ENCODE measurements around the gene DPP6. TPM values are rescaled to one million over a fixed set of nuclear protein-coding genes. Genes with fewer than 3 reads are reported as not detected.

DPP6 gene
- total and polyA plus RNA-seq, 2 of the 8 experiments (the other 6 are each of a cell fraction or from before 2014, with no cell fraction given), result 4.7 to 6.8 TPM

DNA sequence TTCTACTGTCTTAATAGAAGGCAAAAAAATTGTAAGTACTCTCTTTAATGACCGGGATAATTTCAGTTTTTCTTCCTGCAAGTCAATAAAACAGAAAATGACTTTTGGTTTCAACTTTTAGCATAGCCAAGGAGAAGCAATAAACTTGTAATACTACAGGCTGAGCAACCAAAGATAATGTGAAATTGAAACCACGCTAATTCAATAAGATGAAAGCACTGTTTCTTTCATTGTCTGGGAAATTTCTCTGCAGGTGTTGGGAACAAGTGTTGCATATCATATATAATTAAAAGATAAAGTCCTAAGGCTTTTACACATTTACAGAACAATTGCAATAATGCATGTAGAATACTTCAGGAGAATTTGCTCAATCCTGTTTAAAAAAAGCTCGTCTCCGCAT lies 488.4 kb downstream of the DPP6 start:
- H3K27me3 ChIP-seq (replicated peaks in 1 of 4; ENCODE audit: control insufficient read depth in 3 of 4, extremely low read depth in 1 of 4, insufficient read depth in 3 of 4, low read length in 3 of 4), result no peaks in the 10 kb centered on the region
- H2BK15ac ChIP-seq (ENCODE audit: low read length), result no peak overlapping the region
- H2BK120ac ChIP-seq (replicated peaks; ENCODE audit: low read depth, low read length), result no peak overlapping the region
- H4K5ac ChIP-seq (ENCODE audit: insufficient read length, low read depth, low read length), result no peak overlapping the region
- H3K9ac ChIP-seq (replicated peaks in 1 of 4; ENCODE audit: extremely low read depth in 1 of 4, low read depth in 3 of 4, low read length in 3 of 4), result no peak overlapping the region
- no peak overlapping the region for H3K27ac ChIP-seq (ENCODE audit: low read depth, low read length)
- H3K23me2 ChIP-seq (ENCODE audit: low read depth, low read length), result no peaks in the 10 kb centered on the region
- H2AK5ac ChIP-seq (ENCODE audit: low read depth, low read length), result no peak overlapping the region
- FAIRE-seq (no peak), DNase-seq (ENCODE audit: low read depth in 1 of 2, low spot score in 2 of 2) (no peak)
- H2BK12ac ChIP-seq (ENCODE audit: low read depth, low read length), result no peak overlapping the region
- H3K4me1 ChIP-seq (replicated peaks in 1 of 4; ENCODE audit: control insufficient read depth in 3 of 4, insufficient read depth in 4 of 4, low read length in 3 of 4), result no peaks in the 10 kb centered on the region
- no peak overlapping the region for H2AFZ ChIP-seq (ENCODE audit: low read length)
- H3K36me3 ChIP-seq (ENCODE audit: control insufficient read depth in 2 of 4, insufficient read depth in 4 of 4, low read length in 3 of 4), result no peaks in the 10 kb centered on the region
- H2BK20ac ChIP-seq (ENCODE audit: low read length), result no peak overlapping the region
- H3K79me2 ChIP-seq (ENCODE audit: control insufficient read depth in 1 of 2, insufficient read depth in 2 of 2, low read length in 2 of 2), result no peaks in the 10 kb centered on the region
- WGBS, 2 experiments (ENCODE audit: extremely low coverage in 1 of 2, insufficient coverage in 1 of 2, insufficient read length in 1 of 2, insufficient replicate concordance in 2 of 2, low coverage in 1 of 2, low lambda C conversion rate in 2 of 2, missing lambda C conversion rate in 1 of 2), result 94% methylated on average over 4 of the region's 4 CpGs; no CpG with 5 or more reads in 1 of the 2 experiments
- H3K4me3 ChIP-seq (ENCODE audit: extremely low read depth in 1 of 4, insufficient read depth in 2 of 4, low read depth in 3 of 4, low read length in 4 of 4), result no peak overlapping the region
- ChIA-PET POLR2A (ENCODE audit: partially characterized antibody) (no interaction called here), CTCF (ENCODE audit: partially characterized antibody) (interaction anchor here (0.9 to 1.2 kb wide), 2 partner anchors 33 to 36 kb away, joined by 3 to 4 read pairs; no protein-coding TSS in a partner anchor)
- no peak overlapping the region for H3K14ac ChIP-seq (ENCODE audit: insufficient read length)
- no peaks in the 10 kb centered on the region for H4K20me1 ChIP-seq (replicated peaks in 1 of 2; ENCODE audit: control insufficient read depth in 1 of 2, insufficient read depth in 2 of 2, low read length in 2 of 2)
- H3K4ac ChIP-seq (replicated peaks; ENCODE audit: insufficient read length, low read depth, low read length), result no peak overlapping the region
- H3K79me1 ChIP-seq (ENCODE audit: low read depth, low read length), result no peaks in the 10 kb centered on the region
- H4K91ac ChIP-seq (replicated peaks; ENCODE audit: insufficient read length, low read length), result no peak overlapping the region
- no peak overlapping the region for H3K56ac ChIP-seq (replicated peaks; ENCODE audit: insufficient read length, low read depth, low read length)
- H2BK5ac ChIP-seq (ENCODE audit: low read depth, low read length), result no peak overlapping the region
- no peak overlapping the region for H3K23ac ChIP-seq (ENCODE audit: insufficient read length)
- no peaks in the 10 kb centered on the region for H3K9me3 ChIP-seq (ENCODE audit: insufficient read depth in 2 of 2, low read depth in 1 of 2, low read length in 1 of 2)
- no peak overlapping the region for H3K18ac ChIP-seq (ENCODE audit: extremely low read depth, low read length)
- no peak overlapping the region for H3K4me2 ChIP-seq (ENCODE audit: insufficient read depth in 1 of 2, low read depth in 2 of 2, low read length in 2 of 2)
- H4K8ac ChIP-seq (ENCODE audit: extremely low read depth, insufficient read depth, low read length), result no peak overlapping the region
- TF ChIP-seq RNF2 (IDR thresholded peaks at IDR 0.05; ENCODE audit: borderline replicate concordance, low read depth, low read length, missing control alignments, poor library complexity, severe bottlenecking) (no peak), NANOG (IDR thresholded peaks at IDR 0.05; ENCODE audit: insufficient read depth, low read depth, low read length, poor library complexity, severe bottlenecking) (no peak), CREB1 (IDR thresholded peaks at IDR 0.05) (no peak), EGR1 (IDR thresholded peaks at IDR 0.05; ENCODE audit: borderline replicate concordance, low read depth, low read length) (no peak), ASH2L (IDR thresholded peaks at IDR 0.05; ENCODE audit: low read length) (no peak)
